KMS-11 (cell line): ENCODE measurements around the gene GRHL1.

Source experiments
- H2AFZ ChIP-seq: fragments of 200-600 bp; sonication (generic); 2 replicates; pipeline ENCODE4 v1.6.1; 2016; ENCODE audit warnings: antibody characterized with exemption, mixed run types, low read depth
- H3K27ac ChIP-seq: fragments of 200-600 bp; sonication (generic); 2 replicates; pipeline ENCODE4 v1.6.1; 2016; ENCODE audit warnings: mild to moderate bottlenecking, mixed run types
- H3K27me3 ChIP-seq: fragments of 200-600 bp; sonication (generic); 2 replicates; pipeline ENCODE4 v1.6.1; 2017; ENCODE audit warnings: mild to moderate bottlenecking, low read depth, mixed run types, moderate library complexity; ENCODE audit not compliant: insufficient read depth
- H3K36me3 ChIP-seq: fragments of 200-600 bp; sonication (generic); 2 replicates; pipeline ENCODE4 v1.6.1; 2017; ENCODE audit warnings: mild to moderate bottlenecking, mixed run types; ENCODE audit not compliant: insufficient read depth
- H3K4me1 ChIP-seq: fragments of 200-600 bp; sonication (generic); 2 replicates; pipeline ENCODE4 v1.6.1; 2016; ENCODE audit warnings: mild to moderate bottlenecking, low read depth, mixed run types; ENCODE audit not compliant: poor library complexity, severe bottlenecking
- H3K4me2 ChIP-seq: fragments of 200-600 bp; sonication (generic); 2 replicates; pipeline ENCODE4 v1.7.0; 2016; ENCODE audit warnings: mild to moderate bottlenecking, mixed run types
- H3K4me3 ChIP-seq: fragments of 200-600 bp; sonication (generic); IDR thresholded peaks from 2 replicates; pipeline ENCODE4 v1.6.1; 2017; ENCODE audit warnings: low read depth, low read length, mixed read lengths; ENCODE audit not compliant: insufficient read depth
- H3K79me2 ChIP-seq: fragments of 200-600 bp; sonication (generic); 2 replicates; pipeline ENCODE4 v1.6.1; 2016; ENCODE audit warnings: low read depth, mixed run types; ENCODE audit not compliant: insufficient read depth
- H3K9ac ChIP-seq: fragments of 200-600 bp; sonication (generic); 2 replicates; pipeline ENCODE4 v1.6.1; 2016; ENCODE audit warnings: mild to moderate bottlenecking, mixed run types
- H4K20me1 ChIP-seq: fragments of 200-600 bp; sonication (generic); 2 replicates; pipeline ENCODE4 v1.6.1; 2016; ENCODE audit warnings: mild to moderate bottlenecking, mixed run types; ENCODE audit not compliant: insufficient read depth
- CTCF ChIP-seq: fragments of 200-600 bp; sonication (generic); conservative IDR thresholded peaks from 2 replicates; pipeline ENCODE4 v1.6.1; 2017; ENCODE audit warnings: low read depth, mild to moderate bottlenecking, antibody characterized with exemption, low read length, moderate library complexity, mixed read lengths

Gene GRHL1

GRCh38 chr2:10016802-10017258 is 65.3 kb downstream of the GRHL1 start:
- no peak for TF ChIP-seq CTCF
- no peaks in the 10 kb centered on the region for H3K36me3 ChIP-seq
- H4K20me1 ChIP-seq: no peaks in the 10 kb centered on the region
- H2AFZ ChIP-seq: no peak overlapping the region
- H3K27ac ChIP-seq: no peak overlapping the region
- no peak overlapping the region for H3K4me3 ChIP-seq
- H3K4me2 ChIP-seq: no peak overlapping the region
- no peaks in the 10 kb centered on the region for H3K79me2 ChIP-seq
- no peaks in the 10 kb centered on the region for H3K4me1 ChIP-seq
- no peaks in the 10 kb centered on the region for H3K27me3 ChIP-seq
- H3K9ac ChIP-seq: no peak overlapping the region

GRCh38 chr2:10017313-10017941 is 65.9 kb downstream of the GRHL1 start:
- H3K4me2 ChIP-seq: no peak overlapping the region
- no peaks in the 10 kb centered on the region for H3K79me2 ChIP-seq
- no peaks in the 10 kb centered on the region for H3K4me1 ChIP-seq
- H3K27ac ChIP-seq: no peak overlapping the region
- TF ChIP-seq CTCF: no peak
- H3K9ac ChIP-seq: no peak overlapping the region
- no peaks in the 10 kb centered on the region for H4K20me1 ChIP-seq
- H3K4me3 ChIP-seq: no peak overlapping the region
- no peaks in the 10 kb centered on the region for H3K36me3 ChIP-seq
- H2AFZ ChIP-seq: no peak overlapping the region
- H3K27me3 ChIP-seq: no peaks in the 10 kb centered on the region

GRCh38 chr2:10019174-10019573 is 67.7 kb downstream of the GRHL1 start:
- no peak for TF ChIP-seq CTCF
- H3K36me3 ChIP-seq: no peaks in the 10 kb centered on the region
- H3K4me1 ChIP-seq: no peaks in the 10 kb centered on the region
- no peak overlapping the region for H3K4me3 ChIP-seq
- H2AFZ ChIP-seq: no peak overlapping the region
- no peak overlapping the region for H3K27ac ChIP-seq
- H3K79me2 ChIP-seq: no peaks in the 10 kb centered on the region
- H4K20me1 ChIP-seq: no peaks in the 10 kb centered on the region
- no peak overlapping the region for H3K4me2 ChIP-seq
- no peak overlapping the region for H3K9ac ChIP-seq
- no peaks in the 10 kb centered on the region for H3K27me3 ChIP-seq

GRCh38 chr2:10019602-10020400 is 68.3 kb downstream of the GRHL1 start:
- Histone ChIP-seq H4K20me1 (no peaks in the 10 kb centered on the region), H2AFZ (no peak overlapping the region), H3K4me3 (no peak overlapping the region), H3K79me2 (no peaks in the 10 kb centered on the region), H3K4me2 (no peak overlapping the region), H3K4me1 (no peaks in the 10 kb centered on the region), H3K36me3 (no peaks in the 10 kb centered on the region), H3K9ac (no peak overlapping the region), H3K27ac (no peak overlapping the region), H3K27me3 (no peaks in the 10 kb centered on the region)
- no peak for TF ChIP-seq CTCF
